Aorta (tissue), 5 donors: Measurements from ENCODE around the gene RNU2-63P. TPM values are rescaled to one million over a fixed set of nuclear protein-coding genes. Genes with fewer than 3 reads are reported as not detected.

Source experiments
- ATAC-seq: fragments of 200-7000 bp; cut with Tn5 transposase; one replicate; pipeline ENCODE4 v1.9.1; 2022; ENCODE audit warnings: moderate library complexity; ENCODE audit not compliant: low FRiP score
- DNase-seq, 2 donors: peaks; one replicate each; pipeline ENCODE4 v3.0.0-alpha.2; 2020
- H3K27ac ChIP-seq, 2 donors: one replicate each; pipeline ENCODE4 v1.5.1; 2013; ENCODE audit warnings: low read length in 2 of 2, mild to moderate bottlenecking in 2 of 2, moderate library complexity in 2 of 2, control low read depth in 1 of 2, inconsistent platforms in 1 of 2, low read depth in 1 of 2
- H3K27me3 ChIP-seq, 2 donors: one replicate each; pipeline ENCODE4 v1.6.1; 2013; ENCODE audit warnings: control low read depth in 1 of 2, low read length in 1 of 2, mild to moderate bottlenecking in 1 of 2, moderate library complexity in 1 of 2; ENCODE audit not compliant: insufficient read depth in 2 of 2, control insufficient read depth in 1 of 2
- H3K36me3 ChIP-seq, 2 donors: one replicate each; pipeline ENCODE4 v1.6.1; 2013; ENCODE audit warnings: control low read depth in 1 of 2, low read length in 1 of 2, mild to moderate bottlenecking in 1 of 2; ENCODE audit not compliant: insufficient read depth in 2 of 2, control insufficient read depth in 1 of 2
- H3K4me1 ChIP-seq, 2 donors: one replicate each; pipeline ENCODE4 v1.6.1; 2013; ENCODE audit warnings: low read length in 2 of 2, control low read depth in 1 of 2, mild to moderate bottlenecking in 1 of 2, moderate library complexity in 1 of 2; ENCODE audit not compliant: insufficient read depth in 2 of 2, control insufficient read depth in 1 of 2
- H3K4me3 ChIP-seq, 2 donors: one replicate each; pipeline ENCODE4 v1.5.1; 2013; ENCODE audit warnings: low read length in 2 of 2, control low read depth in 1 of 2, mild to moderate bottlenecking in 1 of 2
- H3K9me3 ChIP-seq: one replicate; pipeline ENCODE4 v1.6.1; 2013; ENCODE audit warnings: mild to moderate bottlenecking, low read length; ENCODE audit not compliant: control insufficient read depth
- WGBS, 2 donors: extraction: QIAGEN DNeasy Blood & Tissue Kit; methylation state at CpG; one replicate each; pipeline ENCODE4 v1.1.7; 2013; 5-methylcytosine and 5-hydroxymethylcytosine counted together
- intact Hi-C, 2 donors: fragments of 100-400 bp; cut with DNase I; formaldehyde crosslinking; loops; one replicate each; pipeline versions ENCODE4 v1.14.2 to v1.15.0; 2022
- polyA plus RNA-seq, 2 donors: library from polyadenylated mRNA; stranded (reverse); fragments of 200-250 nt; gene quantifications; one replicate each; pipeline ENCODE4 v1.2.3, GENCODE V29; 2013
- total RNA-seq, 2 donors: library from RNA; stranded (reverse); fragmentation: NEBNext Ultra II Directional; extraction: Animal tissue kit (Norgen Biotek cat#: 25700); gene quantifications; one replicate each; pipeline ENCODE4 v1.2.1, GENCODE V29; 2021
- donor health status: healthy with polysubstance abuse.
- donor health status: Bipolar disorder and iron deficiency.
- donor health status: DM: no; HTN: no; CAD: no.
- donor health status: DM: no; HTN: no; CAD: no.
- donor health status: DM: yes; HTN: yes; CAD: no.

RNU2-63P gene
- total and polyA plus RNA-seq, 4 donors = 3.3 TPM; not detected in 3

- 94 to 97% methylated on average over 4 of the region's 4 CpGs for WGBS, 2 donors
- no peak overlapping the region for H3K4me3 ChIP-seq
- H3K9me3 ChIP-seq = no peaks in the 10 kb centered on the region
- intact Hi-C loops = no loop called here
- no peaks in the 10 kb centered on the region for H3K36me3 ChIP-seq
- ATAC-seq (no peak), DNase-seq (no peak)
- H3K27me3 ChIP-seq = no peaks in the 10 kb centered on the region
- peaks cover 0 to 6% of the 10 kb centered on the region in 2 donors for H3K4me1 ChIP-seq
- H3K27ac ChIP-seq = no peak overlapping the region
Measured at GRCh38 chr2:88038263-88039105, 22.1 kb upstream of the RNU2-63P start.

- Histone ChIP-seq H3K4me1 (peaks cover 0 to 6% of the 10 kb centered on the region in 2 donors), H3K9me3 (no peaks in the 10 kb centered on the region), H3K4me3 (no peak overlapping the region)
Measured at GRCh38 chr2:88036606-88037005, 20.3 kb upstream of the RNU2-63P start.

GRCh38 chr2:88036182-88036581, 19.8 kb upstream of the RNU2-63P start:
- ATAC-seq = no peak

More at GRCh38 chr2:88036606-88037005, 20.3 kb upstream of the RNU2-63P start:
- no peaks in the 10 kb centered on the region for H3K36me3 ChIP-seq
- no peak for ATAC-seq
- intact Hi-C loops = no loop called here
- no peaks in the 10 kb centered on the region for H3K27me3 ChIP-seq
- no peak for DNase-seq
- no peak overlapping the region for H3K27ac ChIP-seq

GRCh38 chr2:88032070-88032702, 15.8 kb upstream of the RNU2-63P start:
- Histone ChIP-seq H3K36me3 (no peaks in the 10 kb centered on the region), H3K4me1 (no peaks in the 10 kb centered on the region), H3K9me3 (no peaks in the 10 kb centered on the region), H3K4me3 (no peak overlapping the region), H3K27ac (no peak overlapping the region), H3K27me3 (no peaks in the 10 kb centered on the region)
- 95 to 96% methylated on average over 7 of the region's 7 CpGs for WGBS, 2 donors
- ATAC-seq (no peak), DNase-seq (no peak)
- intact Hi-C loops = no loop called here

More at GRCh38 chr2:88036182-88036581, 19.8 kb upstream of the RNU2-63P start:
- Histone ChIP-seq H3K4me3 (no peak overlapping the region), H3K27me3 (no peaks in the 10 kb centered on the region), H3K9me3 (no peaks in the 10 kb centered on the region), H3K27ac (no peak overlapping the region), H3K4me1 (peaks cover 0 to 6% of the 10 kb centered on the region in 2 donors), H3K36me3 (no peaks in the 10 kb centered on the region)
- DNase-seq = no peak
- intact Hi-C loops = no loop called here
- 75 to 77% methylated on average over 2 of the region's 2 CpGs for WGBS, 2 donors

- Histone ChIP-seq H3K4me1 (no peaks in the 10 kb centered on the region), H3K36me3 (no peaks in the 10 kb centered on the region)
Measured at GRCh38 chr2:88028931-88029330, 12.6 kb upstream of the RNU2-63P start.

GRCh38 chr2:88027697-88028389, 11.5 kb upstream of the RNU2-63P start:
- no peak for DNase-seq
- Histone ChIP-seq H3K27me3 (no peaks in the 10 kb centered on the region), H3K36me3 (no peaks in the 10 kb centered on the region), H3K4me3 (no peak overlapping the region), H3K4me1 (no peaks in the 10 kb centered on the region), H3K9me3 (no peaks in the 10 kb centered on the region), H3K27ac (no peak overlapping the region)
- no peak for ATAC-seq
- 84 to 85% methylated on average over 10 of the region's 10 CpGs for WGBS, 2 donors
- intact Hi-C loops = no loop called here

More at GRCh38 chr2:88028931-88029330, 12.6 kb upstream of the RNU2-63P start:
- intact Hi-C loops = no loop called here
- 97 to 99% methylated on average over 4 of the region's 4 CpGs for WGBS, 2 donors
- DNase-seq (no peak), ATAC-seq (no peak)
- no peaks in the 10 kb centered on the region for H3K27me3 ChIP-seq
- no peak overlapping the region for H3K4me3 ChIP-seq
- no peak overlapping the region for H3K27ac ChIP-seq
- H3K9me3 ChIP-seq = no peaks in the 10 kb centered on the region

- WGBS, 2 donors = 55 to 74% methylated on average over 6 of the region's 6 CpGs
- H3K9me3 ChIP-seq = no peaks in the 10 kb centered on the region
- no peaks in the 10 kb centered on the region for H3K4me1 ChIP-seq
- DNase-seq (no peak), ATAC-seq (no peak)
- intact Hi-C loops = no loop called here
- H3K27ac ChIP-seq = no peak overlapping the region
- no peak overlapping the region for H3K4me3 ChIP-seq
- no peaks in the 10 kb centered on the region for H3K36me3 ChIP-seq
- no peaks in the 10 kb centered on the region for H3K27me3 ChIP-seq
Measured at GRCh38 chr2:88024509-88024908, 8.2 kb upstream of the RNU2-63P start.

GRCh38 chr2:88022669-88022921, 6.2 kb upstream of the RNU2-63P start:
- no peaks in the 10 kb centered on the region for H3K9me3 ChIP-seq
- intact Hi-C loops = no loop called here
- WGBS, 2 donors = 89 to 93% methylated on average over 5 of the region's 5 CpGs
- no peak overlapping the region for H3K27ac ChIP-seq
- H3K4me1 ChIP-seq = no peaks in the 10 kb centered on the region
- ATAC-seq (no peak), DNase-seq (no peak)
- H3K36me3 ChIP-seq = no peaks in the 10 kb centered on the region
- H3K27me3 ChIP-seq = no peaks in the 10 kb centered on the region
- no peak overlapping the region for H3K4me3 ChIP-seq
